Measurements from ENCODE around the gene KCNMA1.
"Not testable (repeated sequence)": the region's sequence is repeated elsewhere in the genome, so short reads cannot be mapped to it uniquely, and the experiment has no call there.

The KCNMA1 gene

DNA sequence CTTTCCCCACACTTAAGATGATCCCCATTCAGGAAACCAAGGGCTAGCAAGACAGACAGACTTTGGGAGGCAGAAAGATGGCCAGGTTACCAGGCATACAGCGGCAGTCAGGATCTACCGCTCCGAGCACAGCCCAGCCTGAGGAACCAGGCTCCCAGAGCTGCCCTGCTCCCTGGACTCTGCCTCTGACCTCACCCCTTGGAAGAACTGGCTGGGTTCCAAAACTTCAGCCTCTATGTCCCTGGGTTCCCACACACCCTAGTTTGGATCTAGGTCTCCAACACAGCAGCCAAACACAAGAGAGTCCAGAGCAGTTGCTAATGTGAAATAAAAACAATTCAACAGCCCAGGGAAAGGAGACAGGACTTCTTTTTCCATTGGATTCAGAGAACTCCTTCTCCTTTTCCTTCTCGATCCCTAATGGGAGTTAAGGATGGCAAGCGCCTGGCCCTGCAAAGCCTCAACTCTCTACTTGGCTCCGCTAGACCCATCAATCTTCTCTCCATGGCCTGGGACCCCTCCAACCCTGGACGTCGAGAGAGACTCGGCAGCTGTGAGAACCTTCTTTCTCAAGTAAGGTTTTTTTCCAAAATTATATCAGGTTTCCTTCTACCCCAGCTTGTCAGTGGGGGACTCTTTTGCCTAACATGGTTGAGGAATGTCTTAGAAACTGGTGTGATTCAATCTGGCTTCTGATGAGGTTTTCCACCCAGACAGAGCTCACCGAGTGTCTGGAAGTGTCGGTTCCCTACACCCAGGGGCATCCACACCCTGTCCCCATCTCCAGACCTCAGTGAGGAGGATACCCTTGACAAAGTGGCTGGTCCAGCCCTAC lies 219.6 kb downstream of the KCNMA1 start:
- peaks cover 69% of the 10 kb centered on the region for H3K4me1 ChIP-seq (ENCODE audit: control insufficient read depth, insufficient read depth, low read length)
- H3K27me3 ChIP-seq (ENCODE audit: control insufficient read depth in 1 of 2, insufficient read depth in 2 of 2, low read length in 2 of 2) = no peaks in the 10 kb centered on the region
- H3K36me3 ChIP-seq (ENCODE audit: control insufficient read depth in 2 of 2, insufficient read depth in 2 of 2, low read length in 2 of 2) = no peaks in the 10 kb centered on the region
- H3K27ac ChIP-seq (ENCODE audit: low read length) = peak overlapping the region; percentile 80
- peak overlapping the region in 1 of 2 donors; percentile 20 for H3K9ac ChIP-seq (ENCODE audit: low read length in 2 of 2)
- H3K9me3 ChIP-seq (ENCODE audit: control insufficient read depth in 2 of 2, low read length in 2 of 2) = no peaks in the 10 kb centered on the region
- H3K4me3 ChIP-seq (ENCODE audit: low read length in 2 of 2) = peak overlapping the region in 1 of 2 donors; percentile 35

GRCh38 chr10:77417359-77417758 lies 220.2 kb downstream of the KCNMA1 start:
- Histone ChIP-seq H3K4me1 (ENCODE audit: control insufficient read depth, insufficient read depth, low read length) (peaks cover 66% of the 10 kb centered on the region), H3K9me3 (ENCODE audit: control insufficient read depth in 2 of 2, low read length in 2 of 2) (no peaks in the 10 kb centered on the region), H3K27me3 (ENCODE audit: control insufficient read depth in 1 of 2, insufficient read depth in 2 of 2, low read length in 2 of 2) (no peaks in the 10 kb centered on the region), H3K4me3 (ENCODE audit: low read length in 2 of 2) (peak overlapping the region in 1 of 2 donors; percentile 35), H3K9ac (ENCODE audit: low read length in 2 of 2) (no peak overlapping the region), H3K36me3 (ENCODE audit: control insufficient read depth in 2 of 2, insufficient read depth in 2 of 2, low read length in 2 of 2) (no peaks in the 10 kb centered on the region), H3K27ac (ENCODE audit: low read length) (peak overlapping the region; percentile 80)

GRCh38 chr10:77416311-77417135 lies 221.1 kb downstream of the KCNMA1 start:
- H3K9me3 ChIP-seq (ENCODE audit: control insufficient read depth in 2 of 2, low read length in 2 of 2) = no peaks in the 10 kb centered on the region
- no peaks in the 10 kb centered on the region for H3K27me3 ChIP-seq (ENCODE audit: control insufficient read depth in 1 of 2, insufficient read depth in 2 of 2, low read length in 2 of 2)
- H3K4me1 ChIP-seq (ENCODE audit: control insufficient read depth, insufficient read depth, low read length) = peaks cover 67% of the 10 kb centered on the region
- H3K27ac ChIP-seq (ENCODE audit: low read length) = peak overlapping the region; percentile 80
- no peak overlapping the region for H3K9ac ChIP-seq (ENCODE audit: low read length in 2 of 2)
- H3K36me3 ChIP-seq (ENCODE audit: control insufficient read depth in 2 of 2, insufficient read depth in 2 of 2, low read length in 2 of 2) = no peaks in the 10 kb centered on the region
- peak overlapping the region in 1 of 2 donors; percentile 22 for H3K4me3 ChIP-seq (ENCODE audit: low read length in 2 of 2)

- Histone ChIP-seq H3K27me3 (ENCODE audit: control insufficient read depth in 1 of 2, insufficient read depth in 2 of 2, low read length in 2 of 2) (no peaks in the 10 kb centered on the region), H3K4me3 (ENCODE audit: low read length in 2 of 2) (no peak overlapping the region), H3K9me3 (ENCODE audit: control insufficient read depth in 2 of 2, low read length in 2 of 2) (no peaks in the 10 kb centered on the region), H3K4me1 (ENCODE audit: control insufficient read depth, insufficient read depth, low read length) (peaks cover 68% of the 10 kb centered on the region), H3K36me3 (ENCODE audit: control insufficient read depth in 2 of 2, insufficient read depth in 2 of 2, low read length in 2 of 2) (no peaks in the 10 kb centered on the region), H3K27ac (ENCODE audit: low read length) (no peak overlapping the region), H3K9ac (ENCODE audit: low read length in 2 of 2) (no peak overlapping the region)
These were observed 222.2 kb downstream of the KCNMA1 start for GRCh38 chr10:77415313-77415960.

DNA sequence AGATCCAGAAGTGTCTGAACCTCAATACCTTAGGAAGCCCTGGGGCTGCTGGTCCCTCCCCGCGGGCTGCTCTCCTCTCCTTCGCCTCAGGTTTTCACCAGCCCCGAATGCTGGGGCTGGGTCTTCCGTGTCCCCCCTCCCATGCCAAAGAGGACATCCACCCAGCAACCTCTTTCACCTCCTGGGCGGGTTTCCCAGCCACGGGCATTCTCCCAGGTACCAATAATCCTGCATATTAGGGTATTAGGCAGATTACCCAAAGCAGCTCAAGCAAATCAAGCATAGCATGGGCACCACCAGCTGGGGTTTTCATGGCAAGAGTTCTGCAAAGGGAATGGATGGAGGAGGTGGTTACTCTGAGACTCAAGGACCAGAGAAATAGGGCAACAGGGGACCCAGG lies 224.4 kb downstream of the KCNMA1 start:
- H3K36me3 ChIP-seq (ENCODE audit: control insufficient read depth in 2 of 2, insufficient read depth in 2 of 2, low read length in 2 of 2) = no peaks in the 10 kb centered on the region
- H3K4me3 ChIP-seq (ENCODE audit: low read length in 2 of 2) = no peak overlapping the region
- no peak overlapping the region for H3K9ac ChIP-seq (ENCODE audit: low read length in 2 of 2)
- H3K9me3 ChIP-seq (ENCODE audit: control insufficient read depth in 2 of 2, low read length in 2 of 2) = no peaks in the 10 kb centered on the region
- H3K4me1 ChIP-seq (ENCODE audit: control insufficient read depth, insufficient read depth, low read length) = peaks cover 65% of the 10 kb centered on the region
- no peak overlapping the region for H3K27ac ChIP-seq (ENCODE audit: low read length)
- no peaks in the 10 kb centered on the region for H3K27me3 ChIP-seq (ENCODE audit: control insufficient read depth in 1 of 2, insufficient read depth in 2 of 2, low read length in 2 of 2)

GRCh38 chr10:77412573-77413133 lies 225.0 kb downstream of the KCNMA1 start:
- peaks cover 65% of the 10 kb centered on the region for H3K4me1 ChIP-seq (ENCODE audit: control insufficient read depth, insufficient read depth, low read length)

DNA sequence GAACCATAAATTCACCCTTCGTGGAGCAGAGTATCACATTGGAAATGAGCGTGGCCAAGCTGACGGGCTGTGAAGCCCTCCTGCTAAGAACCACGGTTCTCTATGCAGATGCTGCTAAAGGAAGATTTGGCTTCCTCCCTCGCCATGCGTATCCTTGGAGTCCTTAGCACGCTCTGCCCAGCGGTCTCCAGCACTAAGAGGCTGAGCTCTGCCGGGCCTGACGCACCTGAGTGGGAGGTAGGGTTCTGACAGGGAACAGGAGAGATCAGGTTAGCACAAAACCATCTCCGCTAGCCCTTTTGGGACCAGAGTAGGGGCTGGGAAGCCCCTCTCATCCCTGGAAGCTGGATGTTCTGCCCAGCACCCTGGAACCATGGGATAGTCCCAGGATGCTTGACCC lies 225.8 kb downstream of the KCNMA1 start:
- Histone ChIP-seq H3K9ac (ENCODE audit: low read length in 2 of 2) (no peak overlapping the region), H3K4me1 (ENCODE audit: control insufficient read depth, insufficient read depth, low read length) (peaks cover 65% of the 10 kb centered on the region), H3K27ac (ENCODE audit: low read length) (peak overlapping the region; percentile 18), H3K27me3 (ENCODE audit: control insufficient read depth in 1 of 2, insufficient read depth in 2 of 2, low read length in 2 of 2) (no peaks in the 10 kb centered on the region), H3K4me3 (ENCODE audit: low read length in 2 of 2) (no peak overlapping the region), H3K9me3 (ENCODE audit: control insufficient read depth in 2 of 2, low read length in 2 of 2) (no peaks in the 10 kb centered on the region), H3K36me3 (ENCODE audit: control insufficient read depth in 2 of 2, insufficient read depth in 2 of 2, low read length in 2 of 2) (no peaks in the 10 kb centered on the region)

More at GRCh38 chr10:77412573-77413133, 225.0 kb downstream of the KCNMA1 start:
- H3K9me3 ChIP-seq (ENCODE audit: control insufficient read depth in 2 of 2, low read length in 2 of 2); H3K9ac ChIP-seq (ENCODE audit: low read length in 2 of 2); H3K27me3 ChIP-seq (ENCODE audit: control insufficient read depth in 1 of 2, insufficient read depth in 2 of 2, low read length in 2 of 2); H3K27ac ChIP-seq (ENCODE audit: low read length); H3K36me3 ChIP-seq (ENCODE audit: control insufficient read depth in 2 of 2, insufficient read depth in 2 of 2, low read length in 2 of 2); H3K4me3 ChIP-seq (ENCODE audit: low read length in 2 of 2): not testable (repeated sequence)

GRCh38 chr10:77410523-77410922 lies 227.1 kb downstream of the KCNMA1 start:
- H3K27ac ChIP-seq (ENCODE audit: low read length) = peak overlapping the region; percentile 37
- H3K4me1 ChIP-seq (ENCODE audit: control insufficient read depth, insufficient read depth, low read length) = peaks cover 69% of the 10 kb centered on the region
- no peaks in the 10 kb centered on the region for H3K27me3 ChIP-seq (ENCODE audit: control insufficient read depth in 1 of 2, insufficient read depth in 2 of 2, low read length in 2 of 2)
- H3K9me3 ChIP-seq (ENCODE audit: control insufficient read depth in 2 of 2, low read length in 2 of 2) = no peaks in the 10 kb centered on the region
- H3K9ac ChIP-seq (ENCODE audit: low read length in 2 of 2) = peak overlapping the region in 1 of 2 donors; percentile 2
- H3K4me3 ChIP-seq (ENCODE audit: low read length in 2 of 2) = peak overlapping the region in 1 of 2 donors; percentile 3
- no peaks in the 10 kb centered on the region for H3K36me3 ChIP-seq (ENCODE audit: control insufficient read depth in 2 of 2, insufficient read depth in 2 of 2, low read length in 2 of 2)

- Histone ChIP-seq H3K4me3 (ENCODE audit: low read length in 2 of 2) (peak overlapping the region in 1 of 2 donors; percentile 3), H3K4me1 (ENCODE audit: control insufficient read depth, insufficient read depth, low read length) (peaks cover 75% of the 10 kb centered on the region), H3K27ac (ENCODE audit: low read length) (peak overlapping the region; percentile 37)
These were observed 227.7 kb downstream of the KCNMA1 start for GRCh38 chr10:77409697-77410471.

DNA sequence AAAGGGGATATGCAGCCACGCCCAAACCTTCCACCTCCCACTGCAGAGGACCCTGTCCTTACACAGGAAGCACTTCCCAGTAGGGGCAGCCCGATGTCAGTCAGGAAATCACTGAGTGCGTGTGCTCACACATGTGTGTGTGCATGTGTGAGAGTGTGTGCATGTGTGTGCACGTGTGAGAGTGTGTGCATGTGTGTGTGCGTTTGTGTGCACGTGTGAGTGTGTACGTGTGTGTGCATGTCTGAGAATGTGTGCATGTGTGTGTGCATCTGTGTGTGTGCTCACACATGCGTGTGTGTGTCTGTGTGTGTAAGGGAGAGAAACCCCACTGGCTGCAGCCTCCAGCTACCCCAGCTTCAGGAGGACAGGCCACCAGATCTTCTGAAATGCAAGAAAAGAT lies 229.3 kb downstream of the KCNMA1 start:
- Histone ChIP-seq H3K36me3 (ENCODE audit: control insufficient read depth in 2 of 2, insufficient read depth in 2 of 2, low read length in 2 of 2) (peaks cover 3 to 6% of the 10 kb centered on the region in 2 donors), H3K4me3 (ENCODE audit: low read length in 2 of 2) (no peak overlapping the region), H3K27ac (ENCODE audit: low read length) (peak overlapping the region; percentile 31), H3K4me1 (ENCODE audit: control insufficient read depth, insufficient read depth, low read length) (peaks cover 74% of the 10 kb centered on the region), H3K9ac (ENCODE audit: low read length in 2 of 2) (no peak overlapping the region), H3K27me3 (ENCODE audit: control insufficient read depth in 1 of 2, insufficient read depth in 2 of 2, low read length in 2 of 2) (no peaks in the 10 kb centered on the region), H3K9me3 (ENCODE audit: control insufficient read depth in 2 of 2, low read length in 2 of 2) (no peaks in the 10 kb centered on the region)

More at GRCh38 chr10:77409697-77410471, 227.7 kb downstream of the KCNMA1 start:
- Histone ChIP-seq H3K9ac (ENCODE audit: low read length in 2 of 2) (no peak overlapping the region), H3K9me3 (ENCODE audit: control insufficient read depth in 2 of 2, low read length in 2 of 2) (no peaks in the 10 kb centered on the region), H3K36me3 (ENCODE audit: control insufficient read depth in 2 of 2, insufficient read depth in 2 of 2, low read length in 2 of 2) (no peaks in the 10 kb centered on the region), H3K27me3 (ENCODE audit: control insufficient read depth in 1 of 2, insufficient read depth in 2 of 2, low read length in 2 of 2) (no peaks in the 10 kb centered on the region)
